CD4-positive, alpha-beta T cell treated with Interferon alpha-2 for 1 hour (primary cell): Measurements from ENCODE around the gene CCBE1.
"Not testable (repeated sequence)": the region's sequence is repeated elsewhere in the genome, so short reads cannot be mapped to it uniquely, and the experiment has no call there.

Experiments
- DNase-seq, 2 donors: peaks; one replicate each; pipeline ENCODE4 v3.0.0-alpha.2; 2020 to 2022

Gene CCBE1

DNA sequence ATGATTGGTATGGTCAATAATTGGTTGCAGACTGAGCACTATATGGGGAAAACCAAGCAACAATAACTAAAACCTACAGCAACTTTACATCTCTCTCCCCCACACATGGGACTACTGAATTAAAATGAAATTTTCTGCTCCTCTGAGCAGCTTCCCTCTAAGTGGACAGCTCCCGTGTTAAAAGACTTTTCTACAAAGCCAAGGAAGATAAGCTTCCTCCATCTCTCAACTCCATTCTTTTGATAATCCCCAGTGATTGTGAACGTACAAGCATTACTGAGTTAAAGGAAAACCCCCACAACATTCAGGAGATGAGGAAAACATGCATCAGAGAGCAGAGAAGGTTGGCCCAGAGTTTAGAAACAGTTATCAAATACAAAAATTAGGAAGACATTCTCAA is 21.9 kb downstream of the CCBE1 start:
- DNase-seq: no peak

DNA sequence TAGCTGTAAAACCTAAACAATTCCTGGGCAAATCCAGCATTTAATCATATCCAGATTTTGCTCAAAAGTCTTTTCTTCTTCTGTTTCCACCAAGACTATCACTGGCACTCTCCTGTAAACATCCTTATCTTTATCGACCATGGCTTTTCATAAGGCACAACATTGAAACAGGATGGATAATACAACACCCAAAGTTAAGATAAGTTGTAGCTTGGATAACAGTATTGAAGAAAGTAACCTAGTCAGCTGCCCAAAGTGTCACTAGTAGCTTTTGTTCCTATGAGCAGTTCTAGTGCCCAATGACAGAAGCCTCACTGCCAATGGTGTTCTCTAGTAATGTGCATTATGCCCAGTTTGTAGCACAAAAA is 22.3 kb downstream of the CCBE1 start:
- DNase-seq: no peak

DNA sequence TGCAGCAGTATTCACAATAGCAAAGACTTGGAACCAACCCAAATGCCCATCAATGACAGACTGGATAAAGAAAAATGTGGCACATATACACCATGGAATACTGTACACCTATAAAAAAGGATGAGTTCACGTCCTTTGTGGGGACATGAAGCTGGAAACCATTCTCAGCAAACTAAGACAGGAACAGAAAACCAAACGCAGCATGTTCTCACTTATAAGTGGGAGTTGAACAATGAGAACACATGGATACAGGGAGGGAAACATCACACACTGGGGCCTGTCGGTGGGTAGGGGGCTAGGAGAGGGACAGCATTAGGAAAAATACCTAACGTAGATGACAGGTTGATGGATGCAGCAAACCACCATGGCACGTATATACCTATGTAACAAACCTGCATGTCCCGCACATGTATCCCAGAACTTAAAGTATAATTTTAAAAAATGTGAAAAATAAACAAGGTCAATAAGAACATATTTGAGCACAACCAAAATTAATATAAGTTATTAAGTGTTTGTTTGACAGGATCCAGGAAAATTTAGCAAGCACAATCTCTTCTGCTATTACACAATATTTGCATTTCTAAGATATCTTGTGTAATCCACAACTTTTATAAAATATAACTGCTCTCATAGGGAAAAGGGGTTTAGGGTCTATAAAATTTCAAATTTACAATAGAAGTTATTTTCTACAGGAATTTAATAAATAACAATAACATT is 22.9 kb downstream of the CCBE1 start:
- no peak for DNase-seq

DNA sequence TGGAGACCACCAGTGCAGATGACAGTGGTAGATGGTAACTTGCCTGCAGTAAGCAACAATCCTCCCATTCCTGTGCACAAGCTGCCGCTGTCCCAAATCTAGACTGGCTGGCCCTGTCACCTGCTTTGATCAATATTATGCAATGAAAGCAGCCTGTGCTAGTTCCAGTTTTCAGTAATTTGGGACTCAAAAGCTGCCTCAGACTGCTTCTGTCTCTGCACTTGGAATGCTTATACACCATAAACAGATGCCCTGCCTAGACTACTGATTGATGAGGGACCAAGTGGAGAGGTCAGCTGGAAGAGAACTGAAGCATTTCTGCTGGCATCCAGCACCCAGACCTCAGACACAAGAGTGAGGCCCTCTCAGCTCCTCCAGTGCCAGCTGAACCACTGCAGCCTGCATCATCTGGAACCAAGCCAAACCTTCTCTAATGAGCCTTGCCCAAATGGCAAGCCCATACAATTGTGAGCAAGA is 24.9 kb downstream of the CCBE1 start:
- DNase-seq: no peak

DNA sequence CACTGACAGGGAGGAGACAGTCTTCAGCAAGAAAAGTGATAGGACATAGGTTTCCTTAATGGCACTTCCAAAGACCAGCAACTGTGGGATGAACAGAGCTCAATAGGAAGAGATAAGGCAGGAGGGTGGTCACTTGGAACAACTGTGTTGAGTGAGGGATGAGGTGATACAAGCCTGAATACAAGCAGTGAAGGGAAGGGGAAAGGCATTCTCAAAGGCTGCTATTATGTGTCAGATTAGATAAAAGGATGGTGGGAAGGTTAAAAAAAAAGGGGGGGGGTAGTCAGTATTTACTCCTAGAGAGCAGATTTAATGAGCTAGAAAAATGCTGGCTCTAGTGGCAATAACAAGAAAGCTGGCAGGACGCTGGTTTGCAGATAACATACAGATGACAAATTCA is 25.7 kb downstream of the CCBE1 start:
- no peak for DNase-seq

DNA sequence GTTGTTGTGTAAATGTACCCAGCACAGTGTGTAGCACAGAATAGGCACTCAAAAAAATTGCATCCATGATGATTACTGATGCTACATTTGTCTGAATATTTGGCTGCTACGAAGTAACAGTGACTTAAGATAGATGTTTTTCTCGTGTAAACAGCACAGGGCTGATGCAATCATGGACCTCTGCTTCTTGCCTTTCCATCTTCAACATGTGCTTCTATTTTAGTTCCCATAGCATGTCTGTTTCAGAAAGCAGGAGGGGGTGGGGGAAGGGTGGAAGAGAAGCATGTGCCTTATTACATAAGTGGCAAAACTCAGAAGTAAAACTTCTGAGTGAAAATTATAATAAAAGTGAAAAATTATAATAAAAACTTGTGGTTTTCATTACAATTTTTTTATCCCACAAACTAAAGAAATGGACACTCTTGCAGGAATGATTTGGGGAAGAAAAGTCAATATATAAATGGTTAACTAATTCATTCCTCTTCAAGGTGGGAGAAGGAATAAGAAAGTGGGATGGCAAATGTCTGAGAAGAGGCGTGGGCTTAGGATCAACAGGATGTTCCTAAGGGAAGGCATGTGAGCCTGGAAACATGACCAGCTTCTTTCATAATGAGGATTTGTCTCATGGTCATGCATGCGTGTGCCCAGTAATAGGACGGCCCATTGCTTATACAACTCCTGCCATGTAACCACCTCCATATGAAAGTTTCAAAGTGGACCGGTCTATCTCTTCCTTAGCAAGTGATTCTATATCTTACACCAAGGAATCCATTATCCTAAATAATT is 27.2 kb downstream of the CCBE1 start:
- no peak for DNase-seq

DNA sequence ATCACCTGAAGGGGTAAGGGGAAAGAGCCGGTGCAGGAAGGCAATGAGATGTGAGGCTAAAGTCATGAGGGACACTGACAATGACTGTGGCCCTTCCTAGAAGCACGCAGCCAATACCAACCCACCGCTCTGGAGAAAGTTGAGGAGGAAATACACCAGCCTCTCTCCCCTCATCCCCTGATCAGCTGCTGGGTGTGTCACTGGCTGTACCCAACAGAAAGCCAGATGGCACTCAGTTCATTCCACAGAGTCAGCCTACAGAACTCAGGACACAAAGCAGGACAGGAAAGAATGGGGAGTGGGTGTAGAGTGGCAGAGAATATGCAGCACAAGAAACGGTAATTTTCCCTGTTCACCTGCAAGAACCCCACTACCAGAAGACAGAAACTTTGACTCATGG is 29.7 kb downstream of the CCBE1 start:
- DNase-seq: no peak

DNA sequence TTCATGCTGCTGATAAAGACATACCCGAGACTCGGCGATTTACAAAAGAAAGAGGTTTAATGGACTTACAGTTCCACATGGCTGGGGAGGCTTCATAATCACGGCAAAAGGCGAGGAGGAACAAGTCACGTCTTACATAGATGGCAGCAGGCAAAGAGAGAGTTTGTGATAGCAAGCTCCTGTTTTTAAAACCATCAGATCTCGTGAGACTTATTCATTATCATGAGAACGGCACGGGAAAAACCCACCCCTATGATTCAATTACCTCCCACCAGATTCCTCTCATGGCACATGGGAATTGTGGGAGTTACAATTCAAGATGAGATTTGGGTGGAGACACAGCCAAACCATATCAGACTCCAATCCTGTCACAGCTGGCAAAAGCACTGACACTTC is 31.2 kb downstream of the CCBE1 start:
- not testable (repeated sequence) for DNase-seq

DNA sequence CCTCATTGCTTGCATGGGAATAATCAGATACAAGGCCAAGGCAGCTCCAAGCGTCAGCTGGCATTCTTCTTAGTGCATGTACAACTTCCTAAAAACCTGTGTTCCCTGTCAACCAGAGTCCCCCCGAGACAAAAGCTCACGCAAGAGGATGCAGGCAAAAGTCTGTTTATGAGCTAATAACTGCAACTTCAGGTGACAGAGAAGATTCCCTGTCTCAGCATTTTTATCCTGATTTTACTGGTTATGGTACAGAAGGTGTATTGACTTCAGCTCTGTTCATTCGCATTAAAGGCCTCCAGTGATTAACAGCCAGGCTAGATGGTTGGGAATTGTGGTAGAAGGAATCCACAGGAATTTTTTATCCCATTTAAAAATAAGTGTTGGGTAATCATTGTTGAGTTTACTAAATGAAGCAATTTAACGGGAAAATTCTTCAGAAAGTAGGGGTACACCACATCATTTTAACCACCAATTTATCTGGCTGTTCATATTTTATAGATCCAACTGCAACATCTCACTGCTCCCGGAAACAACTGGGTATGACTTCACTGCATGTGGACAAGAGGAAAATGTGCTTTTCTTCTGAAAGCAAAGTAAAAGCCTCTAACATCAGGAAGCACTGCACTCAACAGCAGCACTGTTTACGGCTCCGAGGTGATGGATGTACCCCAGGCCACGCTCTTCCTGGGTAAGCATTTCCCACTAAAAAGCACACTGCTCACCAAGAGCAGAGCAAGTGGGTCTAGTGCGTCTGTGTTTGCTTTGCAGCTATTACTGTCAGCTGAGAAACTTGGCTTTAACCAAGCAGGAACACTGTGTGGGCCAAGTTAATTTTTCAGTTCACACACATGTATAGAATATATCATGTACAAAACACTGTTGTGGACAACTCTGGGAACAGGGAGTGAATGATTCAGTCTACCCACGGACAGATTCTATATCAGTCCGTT is 31.9 kb downstream of the CCBE1 start:
- DNase-seq: no peak

DNA sequence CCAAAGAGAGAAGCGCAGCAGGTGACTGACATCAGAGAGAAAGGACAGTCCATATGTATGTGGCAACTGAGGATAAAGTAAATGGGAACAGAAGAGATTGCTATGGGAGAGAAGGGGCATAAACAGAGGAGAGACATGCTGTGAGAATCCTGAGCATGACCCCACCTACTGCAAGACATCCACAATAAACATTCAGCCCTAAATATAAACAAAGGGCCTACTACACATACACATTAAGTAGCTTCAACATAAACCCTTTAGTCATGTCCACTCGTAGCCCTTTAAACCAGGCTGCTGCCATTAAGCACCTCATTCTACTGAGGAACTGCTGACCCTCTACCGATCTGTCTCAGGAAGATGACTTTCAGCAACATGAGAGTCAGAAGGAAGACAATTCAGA is 32.9 kb downstream of the CCBE1 start:
- no peak for DNase-seq

DNA sequence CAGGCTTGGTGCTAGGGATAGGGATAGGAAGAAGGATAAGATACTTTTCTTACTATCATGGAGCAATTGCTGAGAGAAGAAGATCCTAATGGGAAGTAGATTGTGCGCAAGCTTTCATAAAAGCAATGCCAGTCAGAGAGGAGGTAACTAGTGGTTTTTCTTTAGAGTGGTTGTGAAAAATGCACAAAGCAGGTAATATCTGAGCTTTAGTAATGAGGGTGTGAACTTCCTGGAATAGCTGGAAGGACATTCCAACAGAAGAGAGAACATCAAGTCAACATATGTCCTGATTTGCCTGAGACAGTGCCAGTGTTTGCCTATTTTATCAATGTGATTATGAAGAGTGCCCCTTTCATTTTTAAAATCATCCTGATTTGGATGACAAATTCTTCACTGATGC is 34.1 kb downstream of the CCBE1 start:
- no peak for DNase-seq

DNA sequence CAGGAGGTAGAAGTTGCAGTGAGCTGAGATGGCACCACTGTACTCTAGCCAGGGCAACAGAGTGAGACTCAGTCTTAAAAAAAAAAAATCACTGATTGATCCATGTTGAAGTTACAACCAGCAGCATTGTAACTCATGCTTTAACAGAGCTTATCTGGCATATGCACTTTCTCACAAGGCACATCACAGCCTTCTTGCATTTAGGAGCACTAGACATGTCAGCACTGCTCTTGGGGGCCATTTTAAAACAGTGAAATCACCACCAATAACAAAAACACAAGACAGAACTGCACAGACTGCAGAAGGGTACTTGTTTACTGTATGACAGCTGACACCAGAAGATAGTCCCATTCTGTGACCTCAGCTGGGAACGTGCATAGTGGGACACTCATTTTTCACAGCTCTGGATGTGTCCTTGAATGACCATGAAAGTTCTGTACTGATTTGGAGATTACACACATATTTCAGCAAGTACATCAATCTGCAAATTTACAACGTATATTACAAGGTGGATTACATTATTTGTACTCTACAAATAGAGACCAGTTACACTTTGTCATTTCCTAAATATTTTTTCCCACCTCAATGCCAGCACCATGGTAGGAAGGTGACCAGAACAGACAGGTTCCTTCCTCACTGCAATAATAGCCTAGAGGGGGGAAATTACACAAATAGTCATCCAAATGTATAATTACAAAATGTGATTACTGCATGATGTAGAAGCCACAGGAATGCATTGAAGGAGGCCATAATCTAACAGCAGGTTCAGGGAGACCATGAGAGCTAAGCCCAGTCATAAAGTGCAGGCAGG is 35.1 kb downstream of the CCBE1 start:
- no peak for DNase-seq

DNA sequence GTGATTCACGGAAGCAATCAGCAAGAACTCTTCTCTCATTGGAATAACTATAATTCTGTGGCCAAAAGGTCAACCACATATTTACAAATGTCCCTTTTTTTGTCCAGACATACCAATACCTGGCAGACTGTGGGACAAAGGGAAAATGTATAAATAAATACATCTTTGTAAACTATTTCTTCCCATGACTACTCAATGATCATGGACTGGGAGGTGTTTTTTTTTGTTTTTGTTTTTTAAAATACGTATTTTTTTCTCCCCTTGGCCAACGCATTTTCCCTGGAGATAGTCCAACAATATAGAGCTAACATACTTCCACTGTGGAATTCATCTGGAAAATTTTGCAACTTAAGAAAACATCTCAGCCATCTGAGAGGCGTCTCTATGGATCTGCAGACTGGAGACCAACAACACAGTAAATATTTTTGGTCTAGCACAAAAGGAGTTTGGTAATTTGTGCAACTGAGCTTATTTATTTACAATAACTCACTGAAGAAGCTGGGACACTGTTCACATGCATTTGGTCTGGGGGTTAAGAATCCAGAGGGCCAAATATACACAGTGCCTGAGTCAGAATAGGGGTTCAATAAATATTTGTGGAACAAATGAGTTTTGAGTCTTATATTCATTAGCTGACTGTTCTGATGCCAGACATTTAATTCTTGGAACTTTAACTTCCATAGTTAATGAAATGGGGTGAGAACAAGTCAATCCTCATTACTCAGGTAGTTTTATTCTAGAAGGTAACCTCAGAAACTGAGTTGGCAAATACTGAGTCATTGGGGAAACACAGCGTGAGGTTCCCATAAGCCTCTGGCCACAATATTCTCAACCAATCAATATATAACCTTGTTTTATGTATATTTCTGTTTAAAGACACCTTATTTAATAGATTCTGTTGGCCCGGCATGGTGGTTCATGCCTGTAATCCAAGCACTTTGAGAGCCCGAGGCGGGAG is 36.2 kb downstream of the CCBE1 start:
- no peak for DNase-seq

DNA sequence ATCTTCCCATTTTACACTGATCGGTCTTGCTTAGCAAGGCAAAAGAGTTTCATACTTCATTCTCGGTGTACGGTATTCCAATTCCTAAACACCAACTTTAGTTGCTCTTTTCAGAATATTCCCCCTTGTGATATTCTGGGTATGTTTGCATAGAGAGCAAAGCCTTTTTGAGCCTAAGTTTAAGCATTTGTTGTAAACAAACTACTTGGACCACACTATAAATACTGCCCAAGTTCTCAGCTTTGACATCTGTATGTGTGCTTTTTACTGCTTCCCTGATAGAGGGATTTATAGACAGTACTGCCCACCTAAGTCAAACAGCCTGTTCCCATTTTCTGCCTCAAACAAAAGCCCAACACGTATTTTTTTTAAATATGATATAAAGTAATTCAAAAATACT is 36.9 kb downstream of the CCBE1 start:
- DNase-seq: no peak

DNA sequence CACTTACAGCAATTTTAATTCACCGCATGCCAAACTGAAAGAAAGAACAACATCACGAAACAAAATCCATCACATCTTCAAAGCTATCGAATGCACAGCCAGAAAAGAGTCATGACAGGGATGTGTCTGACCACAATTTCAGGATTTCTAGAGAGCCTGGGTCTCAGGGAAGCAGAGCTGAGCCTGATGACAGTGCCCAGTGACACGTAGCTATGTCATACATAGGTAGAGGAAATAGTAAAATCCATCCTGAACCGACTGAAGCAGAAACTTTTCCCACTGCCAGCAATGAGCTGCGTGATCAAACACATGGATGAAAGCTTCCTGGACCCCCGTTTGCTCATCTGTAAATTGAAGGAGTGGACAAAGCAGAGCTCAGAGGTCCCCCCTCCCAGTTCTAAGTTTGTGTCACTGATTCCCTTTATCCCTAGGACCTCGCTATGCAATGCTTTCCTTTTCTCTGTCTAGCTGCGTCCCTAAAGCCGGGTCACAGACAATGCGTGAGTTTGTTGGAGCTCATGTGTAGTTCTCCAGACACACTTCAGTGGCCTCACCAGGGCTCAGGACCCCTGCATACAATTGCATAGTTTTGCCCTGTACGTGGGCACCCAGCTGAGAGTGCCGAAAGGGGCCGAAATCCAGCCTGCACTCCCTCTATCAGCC is 37.6 kb downstream of the CCBE1 start:
- DNase-seq: no peak

DNA sequence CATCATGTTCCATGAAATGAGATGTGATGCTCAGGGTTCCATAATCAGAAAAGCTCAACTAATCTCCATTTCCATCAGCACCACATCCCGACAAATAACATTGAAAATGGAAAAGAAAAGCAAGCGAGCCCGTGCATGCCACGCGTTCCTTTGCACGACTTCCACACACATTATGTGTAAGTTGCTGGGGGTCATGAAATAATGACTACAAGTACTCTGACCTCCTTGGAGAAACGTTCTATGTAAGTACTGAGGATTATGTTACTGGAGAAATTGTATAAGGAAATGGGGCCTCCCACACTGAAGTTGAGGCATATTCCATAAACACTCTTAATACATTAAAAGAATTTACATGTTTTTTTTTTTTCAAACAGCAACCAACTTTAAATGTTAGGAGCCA is 38.3 kb downstream of the CCBE1 start:
- DNase-seq: no peak

DNA sequence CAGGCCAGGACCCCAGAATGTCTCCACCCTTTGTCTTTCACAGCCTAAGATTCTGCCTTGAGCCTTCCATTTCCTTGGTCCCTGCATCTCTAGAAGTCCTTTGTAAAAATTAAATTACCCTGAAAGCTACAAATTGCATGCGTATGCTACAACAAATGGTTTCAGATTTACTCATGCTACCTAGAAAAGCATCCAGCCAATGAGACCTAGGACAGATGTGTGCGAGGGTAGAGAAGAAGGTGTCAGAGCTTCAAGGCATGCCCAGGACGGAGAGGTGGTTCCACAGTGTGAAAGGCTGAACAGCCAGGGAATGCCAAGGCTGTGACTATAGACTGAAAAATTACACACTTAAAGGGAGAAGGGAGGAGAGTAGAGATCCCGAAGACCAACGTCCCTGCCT is 40.2 kb downstream of the CCBE1 start:
- no peak for DNase-seq

DNA sequence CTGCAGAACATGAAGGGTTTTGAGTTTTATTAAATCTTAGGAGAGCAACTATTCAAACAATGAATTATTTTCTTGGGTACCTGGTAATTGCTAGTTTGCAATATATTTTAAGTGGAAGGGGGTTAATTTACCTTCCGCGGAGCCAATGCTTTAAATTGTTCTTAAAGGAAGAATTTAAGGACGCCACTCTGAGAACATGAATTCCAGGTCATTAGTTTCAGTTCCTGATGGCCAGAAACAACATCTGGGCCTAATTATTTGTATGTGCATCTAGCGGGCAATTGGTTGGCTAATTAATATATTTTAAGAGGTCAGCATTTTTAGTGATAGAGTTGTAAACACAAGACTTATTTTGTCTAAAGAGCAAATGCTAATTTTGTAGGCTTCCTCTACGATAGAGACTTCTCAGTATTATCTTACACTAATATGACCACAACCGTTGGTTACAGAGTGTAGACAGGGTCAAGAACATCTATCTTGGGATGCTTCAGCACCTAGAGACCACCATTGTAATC is 40.8 kb downstream of the CCBE1 start:
- DNase-seq: no peak

DNA sequence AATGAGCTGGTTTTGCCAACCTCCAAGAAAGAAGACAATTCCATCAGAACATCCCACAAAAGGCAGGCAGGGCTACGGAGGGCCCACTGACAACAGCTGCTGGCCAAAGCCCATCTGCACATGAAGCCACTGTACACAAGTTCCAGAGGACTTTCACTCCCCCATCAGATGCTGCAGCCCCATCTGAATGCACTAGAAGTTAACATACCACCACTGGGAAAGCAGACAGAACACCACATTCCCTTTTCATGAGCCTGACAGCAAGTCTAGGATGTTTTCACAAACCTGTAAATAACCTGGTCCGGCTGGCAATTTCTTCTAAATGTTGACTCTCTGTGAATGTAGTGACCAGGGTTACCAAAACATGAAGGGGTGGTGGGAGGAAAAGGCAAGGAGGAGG is 41.5 kb downstream of the CCBE1 start:
- DNase-seq: no peak

DNA sequence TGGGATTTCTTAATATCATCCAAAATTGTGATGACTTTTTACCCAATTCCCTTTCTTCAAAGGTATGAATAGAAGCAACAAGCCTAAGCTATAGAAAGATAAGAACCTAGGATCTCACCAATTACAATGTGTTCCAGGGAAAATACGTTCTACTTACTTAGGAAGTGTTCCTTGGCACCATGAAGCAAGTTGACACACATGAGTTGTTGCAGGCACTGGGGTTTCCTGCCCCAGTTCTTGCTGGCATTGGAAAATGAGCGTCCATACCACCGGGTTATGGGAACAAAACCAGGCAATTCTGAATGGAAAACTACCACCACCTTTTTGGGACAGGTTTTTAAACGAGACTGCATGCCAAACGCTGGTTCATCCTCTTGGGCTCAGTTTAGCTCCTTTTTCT is 46.2 kb downstream of the CCBE1 start:
- no peak for DNase-seq
